Duodenal mucosa (tissue), 2 donors: ENCODE data around the gene CFD.
"Not testable (repeated sequence)": the region's sequence is repeated elsewhere in the genome, so short reads cannot be mapped to it uniquely, and the experiment has no call there.

Experiments
- H3K27ac ChIP-seq: one replicate; pipeline ENCODE4 v1.7.0; 2013; ENCODE audit warnings: low read depth, low read length
- H3K27me3 ChIP-seq, 2 donors: one replicate each; pipeline ENCODE4 v1.7.0; 2013; ENCODE audit warnings: low read length in 2 of 2, control low read depth in 1 of 2; ENCODE audit not compliant: insufficient read depth in 2 of 2, control insufficient read depth in 1 of 2
- H3K36me3 ChIP-seq, 2 donors: one replicate each; pipeline ENCODE4 v1.7.0; 2013; ENCODE audit warnings: low read length in 2 of 2, control low read depth in 1 of 2; ENCODE audit not compliant: insufficient read depth in 2 of 2, control insufficient read depth in 1 of 2
- H3K4me1 ChIP-seq, 2 donors: one replicate each; pipeline ENCODE4 v1.7.0; 2013; ENCODE audit warnings: low read length in 2 of 2, control low read depth in 1 of 2; ENCODE audit not compliant: insufficient read depth in 2 of 2, control insufficient read depth in 1 of 2
- H3K4me3 ChIP-seq, 2 donors: one replicate each; pipeline ENCODE4 v1.7.0; 2013; ENCODE audit warnings: low read length in 2 of 2, low read depth in 1 of 2
- H3K9ac ChIP-seq, 2 donors: one replicate each; pipeline ENCODE4 v1.7.0; 2013; ENCODE audit warnings: low read length in 2 of 2, low read depth in 1 of 2
- H3K9me3 ChIP-seq, 2 donors: one replicate each; pipeline ENCODE4 v1.7.0; 2013; ENCODE audit warnings: low read length in 2 of 2, control low read depth in 1 of 2; ENCODE audit not compliant: control insufficient read depth in 1 of 2

CFD gene

DNA sequence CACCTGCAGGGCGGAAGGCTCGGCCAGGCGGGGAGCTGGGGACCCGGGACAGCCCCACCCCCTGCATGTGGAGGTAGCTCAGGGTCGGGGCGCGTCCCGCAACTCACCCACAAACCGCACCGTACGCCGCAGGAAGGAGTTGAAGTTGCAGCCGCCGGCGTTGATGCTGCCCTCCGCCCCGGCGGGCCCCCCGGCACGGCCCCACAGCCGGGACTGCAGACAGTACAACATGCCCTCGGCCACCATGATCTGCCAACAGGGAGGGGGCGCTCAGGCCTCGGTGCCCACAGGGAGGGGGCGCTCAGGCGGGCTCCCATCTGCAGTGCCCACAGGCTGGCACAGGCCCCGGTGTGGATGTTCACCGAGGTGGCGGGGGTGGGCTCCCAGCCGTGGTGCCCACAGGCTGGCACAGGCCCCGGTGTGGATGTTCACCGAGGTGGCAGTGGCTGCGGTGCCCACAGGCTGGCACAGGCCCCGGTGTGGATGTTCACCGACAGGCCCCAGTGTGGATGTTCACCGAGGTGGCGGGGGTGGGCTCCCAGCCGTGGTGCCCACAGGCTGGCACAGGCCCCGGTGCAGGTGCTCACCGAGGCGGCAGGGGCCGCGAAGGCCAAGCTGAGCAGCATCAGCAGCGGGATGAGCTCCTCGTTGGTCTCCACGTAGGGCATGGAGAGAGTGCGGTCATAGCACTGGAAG lies 44.2 kb upstream of the CFD start:
- Histone ChIP-seq H3K4me3 (no peak overlapping the region), H3K27ac (no peak overlapping the region), H3K36me3 (peaks cover 13 to 19% of the 10 kb centered on the region in 2 donors), H3K9me3 (no peaks in the 10 kb centered on the region), H3K27me3 (no peaks in the 10 kb centered on the region), H3K4me1 (no peaks in the 10 kb centered on the region), H3K9ac (no peak overlapping the region)

DNA sequence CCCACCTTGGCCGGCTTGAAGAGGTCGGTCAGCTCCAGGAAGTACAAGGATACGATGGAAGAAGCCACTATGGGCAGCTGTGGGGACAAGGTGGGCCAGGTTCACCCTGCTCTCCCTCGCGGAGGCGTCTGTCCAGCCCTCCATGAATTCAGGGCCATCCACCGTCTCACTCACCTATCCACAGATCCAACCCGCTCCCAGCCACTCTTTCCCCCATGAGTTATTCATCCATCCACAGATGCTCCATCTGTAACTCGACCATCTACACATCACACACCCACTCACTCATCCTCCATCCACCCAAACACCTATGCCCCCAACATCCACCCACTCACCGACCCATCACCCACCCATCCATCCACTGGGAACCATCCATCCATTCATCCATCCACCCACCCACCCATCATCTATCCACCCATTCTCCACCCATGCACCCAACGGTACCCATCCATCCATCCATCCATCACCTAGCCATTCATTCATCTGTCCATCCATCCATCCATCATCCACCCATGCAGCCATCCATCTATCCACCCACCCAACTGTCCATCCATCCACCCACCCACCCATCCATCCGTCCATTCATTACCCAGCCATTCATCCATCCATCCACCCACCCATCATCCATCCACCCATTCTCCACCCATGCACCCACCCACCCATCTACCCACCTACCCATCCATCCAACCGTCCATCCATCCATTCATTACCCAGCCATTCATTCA lies 43.5 kb upstream of the CFD start:
- Histone ChIP-seq H3K27me3 (no peaks in the 10 kb centered on the region), H3K9me3 (no peaks in the 10 kb centered on the region), H3K36me3 (peaks cover 6 to 12% of the 10 kb centered on the region in 2 donors), H3K27ac (no peak overlapping the region), H3K9ac (no peak overlapping the region), H3K4me3 (no peak overlapping the region), H3K4me1 (no peaks in the 10 kb centered on the region)

DNA sequence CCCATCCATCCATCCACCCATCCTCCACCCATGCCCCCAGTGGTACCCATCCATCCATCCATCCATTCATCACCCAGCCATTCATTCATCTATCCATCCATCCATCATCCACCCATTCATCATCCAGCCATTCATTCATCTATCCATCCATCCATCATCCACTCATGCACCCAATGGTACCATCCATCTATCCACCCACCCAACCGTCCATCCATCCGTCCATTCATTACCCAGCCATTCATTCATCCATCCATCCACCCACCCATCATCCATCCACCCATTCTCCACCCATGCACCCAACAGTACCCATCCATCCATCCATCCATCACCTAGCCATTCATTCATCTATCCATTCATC lies 43.0 kb upstream of the CFD start:
- Histone ChIP-seq H3K27me3 (no peaks in the 10 kb centered on the region), H3K9me3 (no peaks in the 10 kb centered on the region)

DNA sequence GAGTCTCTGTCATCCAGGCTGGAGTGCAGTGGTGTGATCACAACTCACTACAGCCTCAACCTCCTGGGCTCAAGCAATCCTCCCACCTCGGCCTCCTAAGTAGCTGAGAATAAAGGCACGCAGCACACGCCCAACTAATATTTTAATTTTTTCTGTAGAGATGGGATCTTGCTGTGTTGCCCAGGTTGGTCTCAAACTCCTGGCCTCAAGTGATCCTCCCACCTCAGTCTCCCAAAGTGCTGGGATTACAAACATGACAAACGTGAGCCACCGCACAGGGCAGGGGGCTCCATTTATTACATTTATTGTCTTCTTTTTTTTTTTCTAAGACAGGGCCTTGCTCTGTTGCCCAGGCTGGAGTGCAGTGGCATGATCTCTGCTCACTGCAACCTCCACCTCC lies 39.3 kb upstream of the CFD start:
- H3K27me3 ChIP-seq, H3K4me3 ChIP-seq, H3K27ac ChIP-seq, H3K36me3 ChIP-seq, H3K9ac ChIP-seq, H3K9me3 ChIP-seq, H3K4me1 ChIP-seq: not testable (repeated sequence)

More for the DNA sequence above, 43.0 kb upstream of the CFD start:
- H3K4me1 ChIP-seq = no peaks in the 10 kb centered on the region
- H3K36me3 ChIP-seq = peaks cover under 1 to 7% of the 10 kb centered on the region in 2 donors
- no peak overlapping the region for H3K9ac ChIP-seq
- H3K4me3 ChIP-seq = no peak overlapping the region
- no peak overlapping the region for H3K27ac ChIP-seq

DNA sequence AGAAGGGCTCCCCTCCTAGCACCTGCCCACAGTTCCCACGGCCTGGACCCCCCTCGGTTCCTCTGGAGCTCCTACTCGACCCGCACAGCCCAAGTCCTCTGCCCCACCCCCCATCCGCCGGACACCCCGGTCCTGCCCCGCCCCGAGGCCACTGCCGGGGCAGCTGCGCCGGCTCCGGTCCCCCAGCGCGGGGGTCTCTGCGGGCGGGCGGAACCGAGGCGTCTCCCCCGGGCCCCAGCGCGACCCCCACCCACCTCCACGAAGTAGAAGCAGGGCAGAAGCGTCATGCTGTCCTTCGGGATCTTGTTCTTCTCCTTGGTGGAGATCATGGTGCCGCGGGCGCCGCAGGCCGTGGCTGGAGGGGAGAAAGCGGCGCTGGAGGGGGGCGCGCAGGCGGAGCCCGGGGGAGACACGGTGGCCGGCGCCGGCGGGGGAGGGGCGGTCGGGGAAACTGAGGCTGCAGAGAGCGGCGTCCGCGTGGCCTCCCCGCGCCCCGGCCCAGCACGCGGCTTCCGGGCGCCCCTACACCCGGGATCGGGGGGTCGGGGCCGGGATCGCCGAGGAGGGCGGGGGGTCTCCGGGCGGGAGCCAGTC lies 38.1 kb upstream of the CFD start:
- no peak overlapping the region for H3K4me3 ChIP-seq

DNA sequence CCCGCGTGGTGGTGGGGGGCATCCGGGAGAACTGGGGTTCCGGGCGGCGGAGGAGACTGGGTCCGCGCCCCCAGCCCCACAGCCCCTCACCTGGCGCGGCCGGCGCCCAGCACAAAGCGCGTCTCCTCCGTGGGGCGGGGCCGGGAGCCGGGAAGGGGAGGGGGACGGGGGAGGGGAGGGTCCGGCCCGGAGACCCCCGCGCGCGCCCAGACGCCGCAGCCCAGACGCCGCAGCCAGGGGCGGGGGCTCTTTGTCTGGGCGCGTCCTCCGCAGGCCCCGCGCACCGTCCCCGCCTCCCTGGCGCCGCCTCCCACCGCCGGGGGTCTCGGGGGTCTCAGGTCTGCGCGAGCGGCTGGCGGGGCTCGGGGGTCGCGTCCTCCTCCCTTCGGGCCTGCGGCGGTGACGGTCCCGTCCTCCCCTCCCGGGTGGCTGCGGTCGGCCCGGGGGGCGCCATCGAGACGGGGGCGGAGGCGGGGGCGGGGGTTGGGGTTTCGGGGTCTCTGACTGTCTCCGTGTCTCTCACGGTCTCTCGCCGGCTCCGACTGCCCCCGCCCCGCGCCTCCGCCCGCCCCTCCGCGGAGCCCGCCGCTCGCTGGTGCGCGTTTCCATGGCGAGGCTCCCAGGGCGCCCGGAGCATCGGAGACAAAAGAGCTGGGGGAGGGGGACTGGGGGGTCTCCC lies 37.5 kb upstream of the CFD start, which contains the start of gene PLPPR3:
PLPPR3 (minus strand) TSS at position 131 of the 679 bp plus-strand sequence. CDS start 396 bp downstream, outside the sequence.
- Histone ChIP-seq H3K9me3 (no peaks in the 10 kb centered on the region), H3K36me3 (no peaks in the 10 kb centered on the region), H3K9ac (no peak within 1 kb of the TSS), H3K27me3 (peaks cover 6 to 7% of the 10 kb centered on the region in 2 donors), H3K27ac (no peak within 1 kb of the TSS), H3K4me3 (no peak within 1 kb of the TSS), H3K4me1 (no peaks in the 10 kb centered on the region)

More for the DNA sequence above, 38.1 kb upstream of the CFD start:
- peaks cover 6 to 7% of the 10 kb centered on the region in 2 donors for H3K27me3 ChIP-seq
- H3K27ac ChIP-seq = no peak overlapping the region
- no peak overlapping the region for H3K9ac ChIP-seq
- no peaks in the 10 kb centered on the region for H3K9me3 ChIP-seq
- H3K4me1 ChIP-seq = no peaks in the 10 kb centered on the region
- no peaks in the 10 kb centered on the region for H3K36me3 ChIP-seq

DNA sequence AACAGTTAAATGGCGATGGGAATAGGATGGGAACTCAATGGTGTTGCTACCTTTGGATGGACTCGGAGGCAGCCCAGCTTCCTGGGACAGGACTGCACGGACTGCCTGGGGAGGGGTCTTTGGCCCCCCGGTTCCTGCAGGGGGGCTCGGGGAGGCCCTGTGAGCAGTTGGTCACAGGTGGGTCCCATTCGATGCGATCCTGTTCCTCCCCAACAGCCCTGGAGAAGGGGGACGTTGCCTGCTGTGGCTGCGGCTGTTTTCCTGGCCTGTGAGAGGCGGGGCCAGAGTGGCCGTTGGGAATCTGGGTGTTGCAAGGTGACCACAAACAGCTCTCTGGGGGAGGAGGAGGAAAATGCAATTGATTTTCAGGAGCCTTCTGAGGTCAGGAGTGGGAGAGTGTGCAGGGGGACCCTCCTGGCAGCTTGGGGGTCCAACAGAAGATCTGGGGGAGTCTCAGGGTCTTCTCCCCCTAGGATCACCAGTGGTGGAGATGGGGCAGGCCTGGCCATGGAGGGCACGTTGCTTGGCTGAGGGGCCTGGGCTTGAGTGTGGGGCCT lies 35.8 kb upstream of the CFD start:
- H3K4me1 ChIP-seq = no peaks in the 10 kb centered on the region
- no peak overlapping the region for H3K27ac ChIP-seq
- H3K9ac ChIP-seq = no peak overlapping the region
- no peaks in the 10 kb centered on the region for H3K36me3 ChIP-seq
- no peaks in the 10 kb centered on the region for H3K9me3 ChIP-seq
- peaks cover 6 to 13% of the 10 kb centered on the region in 2 donors for H3K27me3 ChIP-seq
- H3K4me3 ChIP-seq = no peak overlapping the region

DNA sequence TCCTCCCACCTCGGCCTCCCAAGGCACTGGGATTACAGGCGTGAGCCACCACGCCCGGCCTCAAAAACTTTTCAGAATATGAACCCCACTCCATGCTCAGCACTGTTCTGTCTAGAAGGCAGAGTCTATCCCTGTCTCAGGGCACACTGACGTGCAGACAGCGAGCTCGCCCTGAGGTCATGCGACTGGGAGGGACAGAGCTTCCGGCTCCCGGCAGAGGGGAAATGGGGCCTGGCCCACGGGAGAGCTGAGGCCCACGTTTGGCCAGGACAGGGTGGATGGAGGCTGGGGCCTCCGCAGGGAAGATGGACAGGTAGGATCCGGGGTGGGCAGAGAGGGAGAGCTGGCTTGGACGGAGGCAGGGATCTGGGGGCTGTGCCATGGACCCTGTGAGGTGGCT lies 34.6 kb upstream of the CFD start:
- H3K9ac ChIP-seq = no peak overlapping the region
- H3K9me3 ChIP-seq = no peaks in the 10 kb centered on the region
- no peaks in the 10 kb centered on the region for H3K36me3 ChIP-seq
- H3K27me3 ChIP-seq = peaks cover 6 to 16% of the 10 kb centered on the region in 2 donors
- no peak overlapping the region for H3K4me3 ChIP-seq
- H3K27ac ChIP-seq = no peak overlapping the region
- no peaks in the 10 kb centered on the region for H3K4me1 ChIP-seq

DNA sequence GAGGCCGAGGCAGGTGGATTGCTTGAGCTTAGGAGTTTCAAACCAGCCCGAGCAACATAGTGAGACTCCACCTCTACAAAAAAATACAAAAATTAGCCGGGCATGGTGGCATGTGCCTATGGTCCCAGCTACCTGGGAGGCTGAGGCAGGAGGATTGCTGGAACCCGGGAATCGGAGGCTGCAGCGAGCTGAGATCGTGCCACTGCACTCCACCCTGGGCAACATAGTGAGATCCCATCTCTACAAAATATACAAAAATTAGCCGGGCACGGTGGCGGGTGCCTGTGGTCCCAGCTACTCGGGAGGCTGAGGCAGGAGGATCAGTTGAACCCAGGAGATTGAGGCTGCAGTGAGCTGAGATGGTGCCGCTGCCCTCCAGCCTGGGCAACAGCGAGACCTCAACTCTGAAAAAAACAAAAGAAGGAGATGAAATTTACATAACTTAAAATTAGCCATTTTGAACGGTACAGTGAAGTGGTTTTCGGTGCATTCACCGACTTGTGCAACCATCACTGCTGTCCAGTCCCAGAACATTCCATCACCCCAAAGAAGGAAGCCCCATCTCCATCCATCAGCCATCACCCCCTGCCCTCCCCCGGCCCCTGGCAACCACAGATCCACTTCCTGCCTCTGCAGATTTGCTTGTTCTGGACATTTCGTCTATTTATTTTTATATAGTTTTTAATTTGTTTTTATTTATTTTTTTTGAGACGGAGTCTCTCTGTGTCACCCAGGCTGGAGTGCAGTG lies 33.4 kb upstream of the CFD start:
- Histone ChIP-seq H3K27ac (no peak overlapping the region), H3K27me3 (peaks cover 6 to 20% of the 10 kb centered on the region in 2 donors), H3K4me1 (no peaks in the 10 kb centered on the region)

More for the DNA sequence above, 33.4 kb upstream of the CFD start:
- Histone ChIP-seq H3K9me3 (no peaks in the 10 kb centered on the region), H3K36me3 (no peaks in the 10 kb centered on the region), H3K9ac (no peak overlapping the region), H3K4me3 (no peak overlapping the region)
